ENCODE data around the gene TRAPPC5.
A peak's percentile ranks its signal among the peaks of the same experiment; 100 is the strongest.

Gene TRAPPC5

DNA sequence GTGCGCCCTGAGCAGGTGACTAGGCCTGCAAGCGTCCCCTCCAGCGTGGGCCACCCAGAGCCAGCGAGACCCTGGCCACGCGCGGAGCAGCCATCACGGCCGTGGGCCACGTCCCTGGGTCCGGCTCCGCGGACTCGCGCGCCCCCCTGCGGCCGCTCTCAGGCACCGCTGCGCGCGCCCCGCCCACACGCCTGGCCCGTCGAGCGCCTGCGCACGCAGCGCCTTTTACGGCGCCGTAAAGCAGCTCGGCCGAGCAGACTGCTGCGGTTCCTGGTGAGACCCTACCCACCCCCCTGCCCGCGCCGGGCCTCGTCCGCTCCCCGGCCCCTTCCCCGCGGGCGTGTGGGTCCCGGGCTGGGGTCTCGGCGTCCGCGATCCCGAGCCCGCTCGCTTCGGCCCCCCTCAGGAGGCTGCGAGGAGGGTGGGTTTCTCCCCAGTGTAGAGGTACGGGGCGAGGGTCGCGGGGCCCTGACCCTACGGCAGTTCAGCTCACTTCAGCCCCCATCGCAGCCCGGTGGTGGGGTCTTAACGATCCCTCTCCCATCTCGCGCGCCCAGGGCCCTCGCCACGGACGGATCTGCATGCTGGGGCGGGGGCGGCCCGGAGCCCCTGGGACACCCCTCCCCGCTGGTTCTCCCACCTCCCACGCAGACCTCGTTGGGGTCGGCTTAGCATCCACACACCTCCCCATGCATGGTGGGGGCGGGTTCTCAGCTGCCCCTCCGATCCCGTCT, at the start of gene TRAPPC5:
TRAPPC5 (plus strand) TSS at position 228 of the 734 bp plus-strand sequence. CDS start 1,421 bp downstream, outside the sequence.
- peak; percentile 90 for DNase-seq

DNA sequence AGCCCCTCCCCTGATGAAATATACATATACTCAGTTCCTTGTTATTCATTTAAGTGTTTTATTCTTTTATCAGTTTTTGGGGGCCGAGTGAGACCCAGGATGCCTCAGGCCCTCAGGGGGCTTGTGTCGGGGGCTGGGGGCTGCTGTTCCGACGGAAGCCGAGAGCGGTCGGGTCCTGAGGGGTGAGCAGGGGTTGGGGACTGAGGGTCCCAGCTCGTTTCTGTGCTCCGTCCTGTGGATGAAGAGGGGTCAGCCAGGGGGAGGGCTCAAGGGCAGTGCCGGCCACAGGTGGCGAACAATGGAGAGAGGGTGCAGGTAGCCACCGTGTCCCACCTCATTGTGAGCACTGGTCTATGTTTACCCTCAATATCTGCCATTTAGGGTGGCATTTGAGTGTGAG, 49.1 kb upstream of the TRAPPC5 start:
- no peak for DNase-seq

- no peak for DNase-seq
These were observed 48.1 kb upstream of the TRAPPC5 start for GRCh38 chr19:7632340-7633203.

DNA sequence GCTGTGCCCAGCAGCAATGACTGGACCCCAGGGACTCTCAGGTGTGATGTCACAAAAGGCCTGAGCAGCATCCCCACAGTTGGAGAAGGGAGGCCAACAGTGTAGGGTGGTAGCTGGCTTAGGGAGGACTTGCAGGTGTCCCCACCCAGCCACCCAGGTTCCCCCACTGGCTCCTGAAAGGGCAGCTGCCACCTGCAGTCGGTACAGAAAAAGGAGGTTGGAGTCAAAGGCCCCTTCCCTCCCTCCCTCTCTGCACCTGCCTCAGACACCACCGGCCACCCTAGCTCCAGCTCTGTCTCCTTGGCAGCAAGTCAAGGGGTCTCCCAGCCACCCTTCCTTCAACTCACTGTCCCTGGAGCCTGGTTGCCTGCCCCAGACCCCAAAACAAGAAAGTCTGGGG, 46.9 kb upstream of the TRAPPC5 start, which contains the start of gene PCP2:
PCP2 (minus strand) TSS at position 22 of the 400 bp plus-strand sequence. CDS start 262 bp downstream, outside the sequence.
- no peak for DNase-seq

- DNase-seq = no peak
These were observed 45.0 kb upstream of the TRAPPC5 start for GRCh38 chr19:7635670-7636069.

DNA sequence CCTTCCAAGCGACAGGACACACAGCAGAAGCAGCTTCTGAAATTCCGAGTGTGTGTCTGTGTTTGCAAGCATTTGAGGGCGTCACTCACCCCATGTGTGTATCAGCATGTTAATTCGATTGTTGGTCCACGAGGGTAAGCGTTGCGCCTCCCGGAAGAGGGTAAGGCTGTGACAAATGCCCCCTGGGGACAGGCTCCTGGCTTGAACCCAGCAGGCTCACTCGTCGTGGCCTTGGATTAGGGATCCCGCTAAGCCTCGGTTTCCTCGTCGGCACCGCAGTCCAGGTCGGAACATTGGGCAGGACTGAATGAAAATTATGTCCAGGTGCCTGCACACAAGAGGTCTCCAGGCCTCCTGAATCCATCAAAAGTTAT, 44.3 kb upstream of the TRAPPC5 start:
- DNase-seq = no peak

- peak; percentile 93 for DNase-seq
These were observed 43.8 kb upstream of the TRAPPC5 start, which contains the start of gene STXBP2 for GRCh38 chr19:7636691-7637373. TSS of gene STXBP2 (plus strand) at chr19:7637110. CDS start at chr19:7637150, 40 bp downstream.

DNA sequence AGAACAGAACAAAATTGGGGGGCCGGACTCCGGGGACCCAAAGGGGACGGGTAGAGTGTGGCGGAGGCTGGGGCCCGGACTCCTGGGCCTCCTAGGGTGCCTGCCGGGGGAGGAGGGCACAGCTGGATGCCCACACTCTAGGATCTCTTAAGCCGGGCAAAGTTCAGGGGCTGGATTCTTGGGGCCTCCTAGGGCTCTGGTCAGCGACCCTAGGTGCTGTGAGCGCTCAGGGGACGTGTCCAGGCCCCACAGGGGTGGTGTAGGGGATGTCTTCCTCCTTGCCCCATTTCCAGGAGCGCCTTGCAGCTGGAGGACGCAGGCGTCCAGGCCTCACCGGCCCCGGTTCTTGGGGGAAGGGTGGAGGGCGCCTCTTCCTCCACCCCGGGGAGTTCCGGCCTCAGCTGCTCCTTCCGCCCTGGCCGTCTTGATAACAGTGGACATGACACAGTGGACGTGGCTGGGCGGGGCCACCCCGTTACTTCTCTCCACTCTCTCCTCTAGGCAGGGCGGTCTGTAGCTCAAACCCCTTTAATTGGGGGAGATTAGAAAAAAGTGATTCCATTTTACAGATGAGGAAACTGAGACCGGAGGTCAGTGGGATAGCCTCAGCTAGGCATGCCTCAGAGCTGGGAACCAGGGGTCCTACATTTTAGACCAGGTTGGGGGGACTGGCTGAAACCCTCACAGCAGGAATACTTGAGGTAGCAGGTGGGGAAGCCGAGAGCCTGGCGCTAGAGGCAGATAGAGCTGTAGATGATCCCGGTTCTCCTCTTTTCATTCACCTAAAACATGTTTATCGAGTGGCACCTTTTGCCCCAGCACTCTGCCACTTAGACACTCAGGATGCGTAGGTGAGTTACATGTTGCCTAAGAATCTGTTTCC, 43.0 kb upstream of the TRAPPC5 start:
- peak; percentile 26 for DNase-seq

DNA sequence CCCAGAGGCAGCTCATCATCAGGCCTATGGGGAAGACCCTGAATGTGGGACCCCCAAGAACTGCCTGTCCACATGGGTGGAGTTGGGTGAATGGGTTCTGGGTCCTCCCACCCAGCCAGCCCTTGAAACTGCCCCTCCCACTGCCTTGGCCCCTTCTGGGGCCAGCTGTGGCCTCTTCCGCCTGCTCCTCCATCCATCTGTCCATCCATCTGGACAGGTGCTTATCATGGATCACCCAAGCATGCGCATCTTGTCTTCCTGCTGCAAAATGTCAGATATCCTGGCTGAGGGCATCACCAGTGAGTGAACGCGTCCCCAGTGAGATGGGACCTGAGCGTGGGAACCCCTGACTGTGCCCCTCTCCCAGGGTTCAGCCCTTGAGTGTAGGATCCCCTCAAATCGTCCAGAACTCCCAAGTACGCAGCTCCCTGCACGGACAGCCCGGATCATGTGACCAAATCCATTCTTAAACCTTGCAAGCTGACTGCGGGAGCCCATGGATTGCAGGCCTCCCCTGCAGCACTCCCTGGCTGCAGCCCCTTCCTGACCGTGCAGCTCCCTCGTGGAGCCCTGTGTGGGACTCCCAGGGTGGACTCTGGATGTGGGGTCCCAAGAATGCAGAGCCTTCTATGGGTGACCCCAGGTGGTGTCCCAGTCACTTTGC, 41.7 kb upstream of the TRAPPC5 start:
- no peak for DNase-seq

- no peak for DNase-seq
These were observed 40.7 kb upstream of the TRAPPC5 start for GRCh38 chr19:7639863-7640348.

GRCh38 chr19:7640803-7641202, 39.8 kb upstream of the TRAPPC5 start:
- DNase-seq = no peak

GRCh38 chr19:7641290-7642276, 39.0 kb upstream of the TRAPPC5 start:
- no peak for DNase-seq

GRCh38 chr19:7642295-7643030, 38.2 kb upstream of the TRAPPC5 start:
- no peak for DNase-seq

- no peak for DNase-seq
These were observed 37.6 kb upstream of the TRAPPC5 start for GRCh38 chr19:7643031-7643415.

GRCh38 chr19:7643629-7644549, 36.7 kb upstream of the TRAPPC5 start:
- DNase-seq = peak; percentile 68

GRCh38 chr19:7644550-7644877, 36.1 kb upstream of the TRAPPC5 start:
- no peak for DNase-seq

GRCh38 chr19:7645163-7645562, 35.5 kb upstream of the TRAPPC5 start:
- no peak for DNase-seq

- no peak for DNase-seq
These were observed 34.8 kb upstream of the TRAPPC5 start for GRCh38 chr19:7645656-7646425.

All from activated CD4-positive, alpha-beta T cell treated with anti-CD3 and anti-CD28 coated beads for 48 hours (primary cell).